ENCODE data around the gene P4HA2. TPM values are rescaled to one million over a fixed set of nuclear protein-coding genes. Genes with fewer than 3 reads are reported as not detected.

Gene P4HA2
- total RNA-seq, 2 donors from 2014 or later: 60.5 to 65.4 TPM

- Histone ChIP-seq H3K27me3 (no peaks in the 10 kb centered on the region), H3K36me3 (no peaks in the 10 kb centered on the region), H3K4me1 (no peaks in the 10 kb centered on the region), H3K9me3 (no peaks in the 10 kb centered on the region), H3K27ac (no peak overlapping the region), H3K4me3 (no peak overlapping the region)
- peak; percentile 78 to 90 for TF ChIP-seq CTCF (IDR thresholded peaks at IDR 0.05)
- peak; percentile 84 for DNase-seq (ENCODE audit: low spot score)
Observed at GRCh38 chr5:132238169-132238744, 10.6 kb upstream of the P4HA2 start.

GRCh38 chr5:132237670-132238069 lies 10.0 kb upstream of the P4HA2 start:
- no peak for DNase-seq (ENCODE audit: low spot score)
- H3K4me3 ChIP-seq: no peak overlapping the region

GRCh38 chr5:132237141-132237540 lies 9.5 kb upstream of the P4HA2 start:
- no peak for DNase-seq (ENCODE audit: low spot score)

More at GRCh38 chr5:132237670-132238069, 10.0 kb upstream of the P4HA2 start:
- Histone ChIP-seq H3K27me3 (no peaks in the 10 kb centered on the region), H3K4me1 (no peaks in the 10 kb centered on the region), H3K27ac (no peak overlapping the region), H3K9me3 (no peaks in the 10 kb centered on the region), H3K36me3 (no peaks in the 10 kb centered on the region)
- no peak for TF ChIP-seq CTCF (IDR thresholded peaks at IDR 0.05)

GRCh38 chr5:132235340-132235739 lies 7.7 kb upstream of the P4HA2 start:
- TF ChIP-seq CTCF (IDR thresholded peaks at IDR 0.05): no peak

More at GRCh38 chr5:132237141-132237540, 9.5 kb upstream of the P4HA2 start:
- Histone ChIP-seq H3K36me3 (no peaks in the 10 kb centered on the region), H3K4me1 (no peaks in the 10 kb centered on the region), H3K4me3 (no peak overlapping the region), H3K9me3 (no peaks in the 10 kb centered on the region), H3K27me3 (no peaks in the 10 kb centered on the region), H3K27ac (no peak overlapping the region)
- TF ChIP-seq CTCF (IDR thresholded peaks at IDR 0.05): no peak

GRCh38 chr5:132234684-132235062 lies 7.0 kb upstream of the P4HA2 start:
- no peak for TF ChIP-seq CTCF (IDR thresholded peaks at IDR 0.05)
- no peaks in the 10 kb centered on the region for H3K36me3 ChIP-seq
- H3K4me1 ChIP-seq: no peaks in the 10 kb centered on the region
- no peaks in the 10 kb centered on the region for H3K9me3 ChIP-seq
- no peak overlapping the region for H3K27ac ChIP-seq
- no peaks in the 10 kb centered on the region for H3K27me3 ChIP-seq
- DNase-seq (ENCODE audit: low spot score): no peak
- H3K4me3 ChIP-seq: no peak overlapping the region

More at GRCh38 chr5:132235340-132235739, 7.7 kb upstream of the P4HA2 start:
- Histone ChIP-seq H3K4me3 (no peak overlapping the region), H3K36me3 (no peaks in the 10 kb centered on the region), H3K4me1 (no peaks in the 10 kb centered on the region), H3K27me3 (no peaks in the 10 kb centered on the region), H3K9me3 (no peaks in the 10 kb centered on the region), H3K27ac (no peak overlapping the region)
- DNase-seq (ENCODE audit: low spot score): no peak
